Measurements from ENCODE around the gene TUBA4A. TPM values are rescaled to one million over a fixed set of nuclear protein-coding genes. Genes with fewer than 3 reads are reported as not detected.

The TUBA4A gene
- 13.4 and 26.5 TPM in 2 replicates for total RNA-seq

DNA sequence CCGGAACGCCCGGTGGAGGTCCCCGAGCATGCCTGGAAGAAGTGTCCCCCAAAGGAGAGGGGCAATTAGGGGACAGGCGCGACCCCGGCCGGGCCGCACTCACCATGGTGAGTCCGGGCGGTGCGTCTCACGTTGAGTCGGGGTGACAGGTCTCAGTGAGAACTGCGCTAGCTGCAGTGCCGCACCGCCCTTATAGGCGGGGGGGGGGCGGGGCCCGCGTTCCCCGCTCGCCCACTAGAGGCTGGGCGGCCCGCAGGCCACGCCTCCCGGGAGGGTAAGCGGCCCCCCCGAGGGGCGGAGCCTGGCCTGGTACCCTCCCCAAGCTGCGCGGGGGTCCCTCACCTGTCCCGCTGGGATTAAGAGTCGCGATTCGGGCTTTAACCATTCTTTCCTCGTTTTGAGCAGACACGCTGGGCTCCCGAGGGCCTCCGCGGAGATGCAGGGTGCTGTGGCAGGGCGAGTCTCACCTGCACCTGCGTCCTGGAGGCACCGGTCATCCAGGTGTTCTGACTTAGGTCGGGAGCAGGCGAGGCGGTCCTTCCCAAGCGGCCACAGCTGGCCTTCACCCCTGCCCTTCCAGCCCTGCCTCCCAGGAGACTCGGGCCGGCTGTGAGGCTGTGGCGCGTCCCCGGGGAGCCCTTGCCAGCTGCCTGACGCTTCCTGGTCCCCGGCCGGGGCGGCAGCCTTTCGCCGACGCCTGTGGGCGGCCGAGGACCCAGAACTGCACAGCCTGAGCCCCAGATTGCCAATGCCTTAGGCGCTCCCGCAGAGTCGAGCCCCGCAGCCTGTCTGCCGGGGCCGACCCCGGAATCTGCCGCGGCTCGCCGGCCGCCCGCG, at the start of gene TUBA4A:
TSS of gene TUBA4A (minus strand) at position 166 of the 837 bp plus-strand sequence. CDS start at position 106, 60 bp downstream.

DNA sequence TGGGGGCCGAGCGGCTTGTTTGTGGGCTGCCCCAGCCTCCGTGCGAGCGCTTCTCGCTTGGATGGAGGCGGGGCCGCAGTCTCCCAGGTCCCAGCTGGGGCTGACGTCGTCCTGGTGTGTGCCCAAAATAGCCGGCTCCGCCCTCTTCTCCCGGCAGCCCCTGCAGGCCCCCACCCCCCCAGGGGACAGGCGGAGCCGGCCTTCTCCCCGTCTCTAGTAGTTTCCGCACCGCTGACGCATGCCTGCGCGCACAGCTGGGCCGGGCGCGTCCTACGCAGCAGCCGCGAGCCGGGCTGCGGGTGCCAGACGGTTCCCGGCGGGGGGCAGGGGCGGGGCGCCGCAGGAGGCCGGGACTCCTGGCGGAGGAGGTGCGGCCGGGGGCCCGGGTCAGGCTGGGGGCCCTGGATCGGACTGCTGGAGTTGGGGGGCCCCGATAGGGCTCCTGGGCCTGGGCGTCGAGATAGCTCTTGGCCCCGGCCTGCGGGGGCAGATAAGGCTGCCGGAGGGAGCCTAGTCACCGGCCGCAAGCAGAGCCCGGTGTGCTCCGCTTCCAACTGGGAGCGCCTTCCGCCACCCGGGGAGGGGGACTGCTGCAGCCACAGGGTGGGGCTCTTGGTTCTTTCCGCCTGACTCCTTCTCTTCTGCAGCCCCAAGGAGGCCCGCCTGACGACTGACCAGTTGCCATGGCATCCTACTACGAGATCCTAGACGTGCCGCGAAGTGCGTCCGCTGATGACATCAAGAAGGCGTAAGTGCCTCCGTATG, 25.6 kb upstream of the TUBA4A start, which contains the start of gene DNAJB2:
TSS of gene DNAJB2 (plus strand) at position 216 of the 765 bp plus-strand sequence. CDS start at position 684, 468 bp downstream.

DNA sequence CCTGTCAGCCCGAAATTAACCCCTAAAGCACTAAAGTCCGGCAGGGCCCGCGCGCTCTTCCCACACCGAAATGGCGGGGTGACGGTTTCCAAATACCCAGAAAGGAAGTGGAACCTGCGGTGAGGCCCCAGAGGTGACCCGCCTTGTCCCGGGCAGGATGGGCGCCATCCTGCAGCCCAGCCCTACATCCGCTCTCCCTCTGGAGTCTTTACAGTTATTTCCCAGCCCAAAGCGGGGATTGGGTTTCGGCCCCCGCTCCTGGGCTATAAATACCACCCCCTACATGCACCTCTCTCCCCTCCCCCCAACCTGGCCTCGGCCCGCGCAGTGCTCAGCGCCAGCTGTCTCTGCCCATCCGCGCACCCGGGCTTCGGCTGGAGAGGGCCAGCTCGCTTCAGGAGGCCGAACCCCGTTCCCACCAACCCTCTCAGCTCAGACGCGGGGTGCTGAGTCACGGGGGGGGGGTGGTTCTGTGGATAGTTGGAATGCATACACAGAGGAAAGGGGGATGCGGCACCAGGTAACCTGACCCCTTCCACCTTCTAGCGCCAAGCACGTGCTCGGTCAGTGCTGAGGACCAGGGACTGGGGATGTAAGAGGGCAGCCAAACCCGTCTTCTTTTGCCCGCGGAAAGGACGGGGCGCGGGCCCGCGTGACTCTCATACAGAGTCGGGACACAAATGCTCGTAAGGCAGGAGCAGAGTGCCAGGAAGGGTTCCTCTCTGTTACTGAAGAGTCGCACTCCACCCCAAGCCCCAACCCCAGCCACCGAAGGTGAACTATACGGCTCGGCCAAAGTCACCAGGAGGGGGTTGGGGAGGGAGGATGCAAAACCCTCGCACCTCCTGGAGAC, 592 bp downstream of the TUBA4A start, which contains the start of gene TUBA4B:
TSS of gene TUBA4B (plus strand) at position 344 of the 853 bp plus-strand sequence. CDS start at position 509, 165 bp downstream.

DNA sequence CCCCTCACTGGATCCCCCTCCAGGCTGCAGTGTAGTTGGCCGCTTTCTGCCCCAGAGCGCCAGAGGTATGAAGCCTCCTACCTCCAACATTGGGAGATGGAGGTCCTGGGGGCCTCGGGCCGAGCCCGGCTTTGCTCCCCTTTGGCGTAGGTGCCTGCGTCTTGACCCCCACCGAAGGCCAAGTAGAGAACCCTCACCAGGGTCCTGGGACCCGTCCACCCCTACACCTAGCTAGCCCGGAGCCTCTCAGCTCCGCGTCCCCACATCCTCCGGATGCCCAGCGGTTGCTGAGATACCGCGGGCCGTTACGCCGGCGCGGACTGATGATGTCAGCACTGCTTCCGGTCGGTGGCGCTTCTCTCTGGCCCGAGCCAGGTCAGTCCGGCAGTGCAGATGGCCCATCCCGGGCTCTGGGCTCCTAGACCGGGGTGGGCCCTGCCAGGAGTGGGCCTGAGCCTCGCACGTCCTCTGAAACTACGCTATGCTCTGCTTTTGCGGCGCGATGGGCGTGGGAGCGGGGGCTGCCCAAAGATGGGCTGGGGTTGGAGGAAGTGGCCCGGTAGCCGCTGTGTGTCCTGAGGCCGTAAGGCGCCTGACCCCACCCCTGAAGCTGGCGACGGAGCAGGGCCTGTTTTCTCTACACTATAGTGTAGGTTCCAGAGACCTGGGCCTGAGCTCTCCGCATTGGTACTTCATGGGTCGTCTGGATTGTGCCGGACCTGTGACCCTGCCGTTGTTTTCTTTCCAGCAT, 8.4 kb downstream of the TUBA4A start, which contains the start of the genes GLB1L and STK16:
TSS of gene GLB1L (minus strand) at position 297 of the 751 bp plus-strand sequence. CDS start 1,871 bp downstream, outside the sequence.
TSS of gene STK16 (plus strand) at position 332 of the 751 bp plus-strand sequence. CDS start 521 bp downstream, outside the sequence.

DNA sequence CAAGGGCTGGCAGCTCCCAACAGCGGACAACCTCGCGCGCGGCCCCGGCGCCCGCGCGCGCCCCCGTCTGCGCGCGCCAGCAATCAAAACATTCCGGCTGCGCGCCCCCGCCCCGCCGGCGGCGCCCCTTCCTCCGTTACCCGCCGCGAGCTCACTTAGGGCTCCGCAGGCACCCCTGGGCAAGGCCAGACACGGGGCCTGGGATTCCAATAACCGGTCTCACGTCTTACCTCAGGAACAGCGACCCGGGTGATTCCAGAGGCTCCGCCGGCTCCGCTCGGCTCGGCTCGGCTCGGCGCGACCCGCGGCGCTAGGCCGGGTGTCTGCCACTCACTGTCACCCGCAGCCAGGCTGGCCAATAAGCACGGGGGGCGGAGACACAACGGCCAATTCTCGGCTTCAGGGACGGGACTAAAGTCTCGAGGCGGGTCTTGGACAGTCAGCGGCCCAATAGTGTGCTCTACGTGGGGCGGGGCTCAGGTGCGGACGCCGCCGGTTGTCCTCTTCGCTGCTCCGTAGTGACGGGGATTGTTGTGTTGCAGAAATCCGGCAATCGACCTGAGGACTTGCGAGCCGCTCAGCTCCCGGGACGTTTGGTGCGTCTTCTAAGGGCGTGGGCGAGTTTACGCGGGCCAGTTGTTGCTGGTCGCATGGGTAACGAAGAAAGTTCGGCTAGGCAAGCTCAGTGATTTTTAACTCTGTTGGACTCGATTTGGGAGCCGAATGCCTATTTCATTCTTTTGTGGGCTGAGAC, 24.2 kb downstream of the TUBA4A start, which contains the start of the genes ANKZF1 and ATG9A:
TSS of gene ANKZF1 (plus strand) at position 502 of the 754 bp plus-strand sequence. CDS start 452 bp downstream, outside the sequence.
TSS of gene ATG9A (minus strand) at position 332 of the 754 bp plus-strand sequence. CDS start 1,612 bp downstream, outside the sequence.

DNA sequence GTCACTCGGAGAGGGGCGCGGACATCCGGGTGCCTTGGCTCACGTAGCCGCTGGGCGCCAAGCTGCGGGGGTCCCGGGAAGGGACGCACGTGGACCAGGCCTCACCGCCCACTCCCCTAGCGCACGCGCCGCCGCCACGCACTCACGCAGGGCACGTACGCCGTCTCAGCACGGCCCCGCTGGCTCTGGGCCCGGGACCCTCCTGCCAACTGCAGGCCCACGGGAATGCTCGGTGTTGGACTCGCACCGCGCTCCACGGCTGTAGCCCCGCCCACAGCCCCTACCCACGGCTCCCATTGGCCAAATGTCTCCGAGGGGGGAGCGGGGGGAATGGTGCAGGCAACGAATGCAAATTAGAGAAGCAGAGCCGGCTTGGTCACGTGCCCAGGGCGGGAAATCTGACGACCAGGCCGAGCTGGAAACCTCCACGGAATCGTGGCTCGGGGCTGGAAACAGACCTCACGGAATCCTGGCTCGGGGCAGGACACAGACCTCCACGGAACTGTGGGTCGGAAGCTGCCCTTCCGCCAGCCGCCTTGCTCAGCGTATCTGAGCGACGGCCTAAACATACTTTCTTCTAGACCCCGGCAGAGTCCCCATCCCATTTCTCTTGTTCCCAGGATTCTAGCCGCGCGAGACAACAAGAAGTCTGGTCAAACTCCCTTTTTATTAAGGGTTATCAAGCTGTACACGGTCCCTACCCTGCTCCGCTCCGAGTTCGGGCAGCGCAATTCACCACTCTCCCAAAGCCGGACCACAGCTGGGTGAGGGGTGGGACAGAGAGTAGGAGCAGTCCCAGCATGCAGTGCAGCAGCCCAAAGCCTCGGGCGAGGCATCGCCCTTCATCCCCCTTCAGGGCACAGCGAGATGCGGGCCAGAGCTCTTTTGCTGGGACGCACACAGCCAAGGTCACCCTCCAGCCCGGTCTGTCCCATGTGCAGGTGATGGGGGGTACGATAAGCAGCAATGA, 34.7 kb downstream of the TUBA4A start, which contains the start of gene ABCB6:
TSS of gene ABCB6 (minus strand) at position 227 of the 970 bp plus-strand sequence. CDS start 285 bp downstream, outside the sequence.

DNA sequence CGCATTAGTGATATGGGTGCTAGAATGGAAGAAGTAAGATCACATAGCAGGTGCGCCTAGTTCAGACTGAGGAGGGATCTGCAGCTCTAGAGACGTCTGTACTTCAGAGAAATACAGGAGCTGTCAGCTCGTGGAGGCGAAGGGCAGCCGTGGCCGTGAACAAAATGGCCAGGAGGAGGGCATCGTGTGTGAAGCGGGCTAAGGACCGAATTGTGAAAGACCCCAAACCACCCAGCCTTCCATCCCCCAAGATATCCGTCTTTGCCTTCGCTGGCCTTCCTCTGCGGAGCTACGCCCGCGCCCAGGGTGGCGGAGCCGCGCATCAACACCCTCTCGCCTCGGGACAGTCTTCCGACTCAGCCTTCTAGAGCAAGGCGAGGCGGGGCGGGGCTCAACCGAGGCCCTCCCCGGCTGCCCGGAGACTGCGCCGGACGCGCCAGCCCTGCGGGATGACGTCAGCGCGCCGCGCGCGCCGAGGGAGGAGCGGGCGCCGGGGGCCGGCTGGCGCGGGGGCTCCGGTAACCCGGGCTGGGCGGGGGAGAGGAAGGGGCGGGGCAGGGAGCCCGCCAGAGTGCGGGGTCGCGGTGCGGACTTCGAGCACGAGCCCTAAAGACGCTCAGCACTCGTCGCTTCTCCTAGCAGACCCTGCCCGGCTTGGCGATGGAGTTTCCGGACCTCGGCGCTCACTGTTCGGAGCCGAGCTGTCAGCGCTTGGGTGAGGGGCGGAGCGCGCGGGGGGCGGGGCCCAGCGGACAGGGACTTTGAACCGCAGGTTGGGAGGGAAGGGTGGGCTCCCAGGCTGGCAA, 47.2 kb downstream of the TUBA4A start, which contains the start of gene ZFAND2B:
TSS of gene ZFAND2B (plus strand) at position 455 of the 806 bp plus-strand sequence. CDS start at position 661, 206 bp downstream.

Other genes with a start within 250 kb of the TUBA4A start
- gene CFAP65, start 212.4 kb downstream of the TUBA4A start, total RNA-seq = 0.34 TPM in 1 of 2 replicates, not detected in the other
- gene IHH, start 193.0 kb downstream of the TUBA4A start, total RNA-seq = not detected in 2 replicates
- gene NHEJ1, start 93.1 kb downstream of the TUBA4A start, total RNA-seq = 13.4 and 15.8 TPM in 2 replicates
- gene SLC23A3, start 83.9 kb downstream of the TUBA4A start, total RNA-seq = 0.25 and 0.44 TPM in 2 replicates
- gene CNPPD1, start 77.0 kb downstream of the TUBA4A start, total RNA-seq = 20.8 and 32.6 TPM in 2 replicates
- 43.9 and 47.7 TPM in 2 replicates for gene RETREG2, start 75.6 kb downstream of the TUBA4A start, total RNA-seq
- gene ZFAND2B, start 47.1 kb downstream of the TUBA4A start, total RNA-seq = 16.8 and 34.2 TPM in 2 replicates
- 28.4 and 29.5 TPM in 2 replicates for gene ABCB6, start 35.0 kb downstream of the TUBA4A start, total RNA-seq
- gene ATG9A, start 24.3 kb downstream of the TUBA4A start, total RNA-seq = 70.1 and 72.7 TPM in 2 replicates
- gene ANKZF1, start 24.1 kb downstream of the TUBA4A start, total RNA-seq = 24.7 and 30.6 TPM in 2 replicates
- gene GLB1L, start 8.5 kb downstream of the TUBA4A start, total RNA-seq = 7.0 and 12.2 TPM in 2 replicates
- gene STK16, start 8.4 kb downstream of the TUBA4A start, total RNA-seq = 16.2 and 20.2 TPM in 2 replicates
- not detected in 2 replicates for gene TUBA4B, start 675 bp downstream of the TUBA4A start, total RNA-seq
- gene DNAJB2, start 25.4 kb upstream of the TUBA4A start, total RNA-seq = 33.6 and 35.5 TPM in 2 replicates
- 1.6 and 4.1 TPM in 2 replicates for gene PTPRN, start 55.5 kb upstream of the TUBA4A start, total RNA-seq
- not detected in 2 replicates for gene RESP18, start 78.8 kb upstream of the TUBA4A start, total RNA-seq
- gene DNPEP, start 134.0 kb upstream of the TUBA4A start, total RNA-seq = 61.1 and 86.0 TPM in 2 replicates
- gene DES, start 164.5 kb upstream of the TUBA4A start, total RNA-seq = 3.2 and 7.0 TPM in 2 replicates
- 8.5 and 10.5 TPM in 2 replicates for gene SPEG, start 180.9 kb upstream of the TUBA4A start, total RNA-seq
- gene GMPPA, start 245.0 kb upstream of the TUBA4A start, total RNA-seq = 48.2 and 52.9 TPM in 2 replicates

Data from cardiac ventricle fibroblast (primary cell).